ENCODE data around the gene GSDME.

DNA sequence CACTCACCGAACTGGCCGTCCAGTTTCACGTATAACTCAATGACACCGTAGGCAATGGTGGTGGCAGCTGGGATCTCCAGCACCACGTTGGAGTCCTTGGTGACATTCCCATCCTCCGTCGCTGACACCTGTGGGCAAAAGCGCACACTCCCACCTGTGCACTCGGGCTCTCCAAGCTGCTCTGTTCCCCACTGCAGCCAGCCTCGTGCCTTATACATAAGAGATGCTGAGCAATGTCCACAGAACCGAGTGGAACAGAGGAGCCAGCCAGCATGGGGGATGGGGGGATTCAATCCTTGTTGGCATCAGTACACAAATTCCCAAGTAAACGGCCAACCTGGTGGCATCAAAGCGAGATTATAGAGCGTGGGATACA lies 40.0 kb downstream of the GSDME start:
- TF ChIP-seq YY1 (IDR thresholded peaks at IDR 0.05; ENCODE audit: insufficient read depth, insufficient read length), result no peak
- TF ChIP-seq ZNF274 (IDR thresholded peaks at IDR 0.05; ENCODE audit: low read depth, low read length), result no peak
